LNCaP clone FGC (cell line): Measurements from ENCODE around the gene CCDC187.
"Not testable (repeated sequence)": the region's sequence is repeated elsewhere in the genome, so short reads cannot be mapped to it uniquely, and the experiment has no call there.

Experiments
- DNase-seq: peaks from one replicate; pipeline ENCODE4 v3.0.0-alpha.2; 2011; ENCODE audit warnings: low read depth
- H3K4me3 ChIP-seq: 2 replicates; pipeline ENCODE4 v1.5.1; 2011; ENCODE audit warnings: mild to moderate bottlenecking, low read depth, low read length, control low read depth
- TF ChIP-seq, protein P1 (sequence below): IDR thresholded peaks from 2 replicates; pipeline ENCODE4 v1.5.1; 2012; ENCODE audit warnings: mild to moderate bottlenecking; ENCODE audit not compliant: control insufficient read depth, insufficient read depth; ENCODE audit errors: extremely low read depth

CCDC187 gene

DNA sequence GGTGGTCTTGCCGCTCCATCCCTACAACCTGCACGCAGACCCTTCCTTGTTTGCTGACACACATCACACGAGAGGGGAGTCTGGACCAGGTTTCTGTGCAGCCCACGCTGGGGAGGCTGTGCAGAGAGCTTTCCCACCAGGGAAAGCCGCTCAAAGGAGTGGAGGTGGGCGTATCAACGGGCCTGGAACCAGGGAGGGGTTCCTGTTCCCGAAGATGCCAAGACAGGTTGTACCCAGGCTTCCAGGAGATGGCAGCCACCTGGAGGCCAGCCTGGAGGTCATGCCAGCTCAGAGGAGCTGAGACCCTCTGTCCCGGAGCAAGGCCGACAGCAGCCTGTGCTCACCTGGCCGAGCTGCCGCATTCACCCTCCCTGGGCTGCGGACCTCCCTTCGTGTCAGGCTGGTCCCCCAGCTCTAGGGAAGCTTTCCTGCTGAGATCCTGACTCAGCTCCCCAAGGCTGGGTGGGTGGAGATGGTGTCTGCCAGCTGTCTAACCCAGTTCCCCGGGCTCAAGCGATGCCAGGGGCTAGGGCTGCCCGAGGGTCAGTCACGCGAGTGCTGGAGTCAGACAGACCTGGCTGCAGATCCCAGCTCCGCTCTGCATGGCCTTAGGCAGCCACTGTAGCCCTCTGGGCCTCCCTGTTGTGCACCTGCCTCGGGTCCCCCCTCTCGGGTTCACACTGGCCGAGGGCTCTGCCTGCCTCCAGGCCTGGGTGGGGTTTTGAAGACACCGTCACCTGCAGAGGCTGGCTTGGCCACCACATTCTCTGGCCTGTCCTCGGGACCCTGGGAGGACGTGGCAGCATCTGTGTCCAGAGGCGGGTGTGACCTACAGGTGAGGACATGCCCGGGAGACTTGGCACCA lies 29.7 kb downstream of the CCDC187 start:
- TF ChIP-seq, protein P1, sequence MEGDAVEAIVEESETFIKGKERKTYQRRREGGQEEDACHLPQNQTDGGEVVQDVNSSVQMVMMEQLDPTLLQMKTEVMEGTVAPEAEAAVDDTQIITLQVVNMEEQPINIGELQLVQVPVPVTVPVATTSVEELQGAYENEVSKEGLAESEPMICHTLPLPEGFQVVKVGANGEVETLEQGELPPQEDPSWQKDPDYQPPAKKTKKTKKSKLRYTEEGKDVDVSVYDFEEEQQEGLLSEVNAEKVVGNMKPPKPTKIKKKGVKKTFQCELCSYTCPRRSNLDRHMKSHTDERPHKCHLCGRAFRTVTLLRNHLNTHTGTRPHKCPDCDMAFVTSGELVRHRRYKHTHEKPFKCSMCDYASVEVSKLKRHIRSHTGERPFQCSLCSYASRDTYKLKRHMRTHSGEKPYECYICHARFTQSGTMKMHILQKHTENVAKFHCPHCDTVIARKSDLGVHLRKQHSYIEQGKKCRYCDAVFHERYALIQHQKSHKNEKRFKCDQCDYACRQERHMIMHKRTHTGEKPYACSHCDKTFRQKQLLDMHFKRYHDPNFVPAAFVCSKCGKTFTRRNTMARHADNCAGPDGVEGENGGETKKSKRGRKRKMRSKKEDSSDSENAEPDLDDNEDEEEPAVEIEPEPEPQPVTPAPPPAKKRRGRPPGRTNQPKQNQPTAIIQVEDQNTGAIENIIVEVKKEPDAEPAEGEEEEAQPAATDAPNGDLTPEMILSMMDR: no peak

GRCh38 chr9:136273244-136273865 lies 30.5 kb downstream of the CCDC187 start:
- H3K4me3 ChIP-seq: no peak overlapping the region
- TF ChIP-seq, protein P1: no peak
- no peak for DNase-seq

More for the DNA sequence above, 29.7 kb downstream of the CCDC187 start:
- H3K4me3 ChIP-seq: no peak overlapping the region
- no peak for DNase-seq

DNA sequence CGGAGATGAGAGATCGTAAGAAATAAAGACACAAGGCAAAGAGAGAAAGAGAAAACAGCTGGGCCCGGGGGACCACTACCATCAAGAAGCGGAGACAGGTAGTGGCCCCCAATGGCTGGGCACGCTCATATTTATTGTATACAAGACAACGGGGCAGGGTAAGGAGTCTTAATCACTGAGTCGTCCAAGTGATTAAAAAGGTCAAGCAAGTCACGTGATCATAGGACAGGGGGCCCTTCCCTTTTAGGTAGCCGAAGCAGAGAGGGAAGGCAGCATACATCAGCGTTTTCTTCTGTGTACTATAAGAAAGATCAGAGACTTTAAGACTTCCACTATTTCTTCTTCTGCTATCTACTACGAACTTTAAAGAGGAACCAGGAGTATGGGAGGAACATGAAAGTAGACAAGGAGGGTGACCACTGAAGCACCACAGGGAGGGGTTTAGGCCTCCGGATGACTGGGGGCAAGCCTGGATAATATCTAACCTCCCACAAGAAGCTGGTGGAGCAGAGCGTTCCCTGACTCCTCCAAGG lies 33.7 kb downstream of the CCDC187 start:
- TF ChIP-seq, protein P1: no peak
- no peak for DNase-seq
- no peak overlapping the region for H3K4me3 ChIP-seq

GRCh38 chr9:136268735-136269134 lies 35.2 kb downstream of the CCDC187 start:
- TF ChIP-seq, protein P1: no peak
- H3K4me3 ChIP-seq: no peak overlapping the region
- no peak for DNase-seq

DNA sequence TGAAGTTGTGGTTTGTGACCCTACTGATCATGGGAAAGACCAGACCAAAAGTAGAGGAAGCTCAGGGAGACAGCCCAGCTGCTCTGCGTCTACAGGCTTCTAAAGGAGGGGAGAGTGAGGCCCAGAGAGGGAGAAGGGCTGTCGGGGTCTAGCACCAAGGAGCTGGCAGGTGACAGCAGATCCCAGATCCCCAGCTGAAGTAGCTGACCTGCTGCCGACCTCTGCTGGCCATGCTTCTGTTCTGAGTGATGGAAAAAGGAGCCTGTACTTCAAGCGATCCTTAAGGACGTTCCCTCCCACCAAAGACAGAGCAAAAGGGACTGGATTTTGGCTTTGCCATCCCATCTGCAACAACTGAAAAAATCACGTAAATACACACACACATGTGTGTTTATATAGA lies 35.6 kb downstream of the CCDC187 start:
- TF ChIP-seq, protein P1: no peak
- H3K4me3 ChIP-seq: no peak overlapping the region
- DNase-seq: no peak

- H3K4me3 ChIP-seq: peak overlapping the region; percentile 55
- peak; percentile 52 for DNase-seq
- TF ChIP-seq, protein P1: peak; percentile 46
These were observed 36.4 kb downstream of the CCDC187 start for GRCh38 chr9:136267261-136268111.

GRCh38 chr9:136266641-136267040 lies 37.3 kb downstream of the CCDC187 start:
- H3K4me3 ChIP-seq, DNase-seq: not testable (repeated sequence)
